GM19438 (cell line): ENCODE measurements around the gene PCLO.
"Not testable (repeated sequence)": the region's sequence is repeated elsewhere in the genome, so short reads cannot be mapped to it uniquely, and the experiment has no call there.

Source experiments
- ATAC-seq: cut with Tn5 transposase; IDR thresholded peaks from one replicate; pipeline ENCODE4 v1.9.1; 2021; ENCODE audit warnings: low read depth; ENCODE audit not compliant: unreplicated experiment

Gene PCLO

GRCh38 chr7:82745117-82745516 lies 417.6 kb downstream of the PCLO start:
- ATAC-seq = no peak

- no peak for ATAC-seq
Measured at GRCh38 chr7:82742163-82742562, 420.5 kb downstream of the PCLO start.

GRCh38 chr7:82741493-82741892 lies 421.2 kb downstream of the PCLO start:
- no peak for ATAC-seq

- ATAC-seq = no peak
Measured at GRCh38 chr7:82740246-82740848, 422.3 kb downstream of the PCLO start.

- ATAC-seq = no peak
Measured at GRCh38 chr7:82736633-82737032, 426.1 kb downstream of the PCLO start.

GRCh38 chr7:82732677-82733076 lies 430.0 kb downstream of the PCLO start:
- no peak for ATAC-seq

GRCh38 chr7:82729172-82730030 lies 433.3 kb downstream of the PCLO start:
- ATAC-seq = no peak

GRCh38 chr7:82726038-82726800 lies 436.5 kb downstream of the PCLO start:
- no peak for ATAC-seq

GRCh38 chr7:82723411-82723810 lies 439.3 kb downstream of the PCLO start:
- ATAC-seq = no peak

GRCh38 chr7:82722946-82723345 lies 439.7 kb downstream of the PCLO start:
- ATAC-seq = no peak

- ATAC-seq = no peak
Measured at GRCh38 chr7:82715344-82715743, 447.3 kb downstream of the PCLO start.

GRCh38 chr7:82714883-82715282 lies 447.8 kb downstream of the PCLO start:
- ATAC-seq = no peak

GRCh38 chr7:82713506-82713905 lies 449.2 kb downstream of the PCLO start:
- ATAC-seq = no peak

GRCh38 chr7:82706344-82706743 lies 456.3 kb downstream of the PCLO start:
- not testable (repeated sequence) for ATAC-seq

- ATAC-seq = no peak
Measured at GRCh38 chr7:82705517-82706260, 457.0 kb downstream of the PCLO start.

GRCh38 chr7:82704121-82704520 lies 458.6 kb downstream of the PCLO start:
- ATAC-seq = no peak
